ENCODE results near the gene SRSF8. TPM values are rescaled to one million over a fixed set of nuclear protein-coding genes. Genes with fewer than 3 reads are reported as not detected.
"Not testable (repeated sequence)": the region's sequence is repeated elsewhere in the genome, so short reads cannot be mapped to it uniquely, and the experiment has no call there.

The SRSF8 gene
- total RNA-seq, 3 donors from 2014 or later (not counting 1 experiment from before 2014, with no cell fraction given), result 40.0 to 51.8 (median 43.0) TPM

DNA sequence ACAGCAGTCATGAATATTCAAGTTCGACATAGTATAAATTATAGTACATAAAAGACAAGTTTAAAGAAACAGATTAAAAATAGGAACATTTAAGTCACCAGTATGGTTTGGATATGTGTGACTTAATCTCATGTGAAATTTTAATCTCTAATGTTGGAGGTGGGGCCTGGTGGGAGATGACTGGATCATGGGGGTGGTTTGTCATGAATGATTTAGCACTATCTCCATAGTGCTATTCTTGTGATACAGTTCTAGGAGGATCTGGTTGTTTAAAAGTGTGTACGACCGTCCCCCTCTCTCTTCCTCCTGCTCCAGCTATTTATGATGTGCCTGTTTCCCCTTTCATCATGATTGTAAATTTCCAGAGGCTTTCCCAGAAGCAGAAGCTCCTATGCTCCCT, 38.4 kb upstream of the SRSF8 start:
- Histone ChIP-seq H3K4me3 (ENCODE audit: low read length) (no peak overlapping the region), H3K27ac (ENCODE audit: low read length) (no peak overlapping the region), H3K36me3 (ENCODE audit: control insufficient read depth, insufficient read depth, low read length) (no peaks in the 10 kb centered on the region), H3K9me3 (ENCODE audit: control insufficient read depth, insufficient read depth, low read length) (no peaks in the 10 kb centered on the region), H3K27me3 (ENCODE audit: control insufficient read depth, insufficient read depth, low read length) (no peaks in the 10 kb centered on the region), H3K4me1 (ENCODE audit: control insufficient read depth, insufficient read depth, low read length) (no peaks in the 10 kb centered on the region)
- TF ChIP-seq CTCF (IDR thresholded peaks at IDR 0.05), result no peak
- Mint-ChIP-seq H3K27me3 (ENCODE audit: low read depth in 2 of 2) (peaks cover 11 to 28% of the 10 kb centered on the region in 2 donors), H3K4me1 (no peaks in the 10 kb centered on the region), H3K27ac (no peak overlapping the region), H3K4me3 (no peak overlapping the region), H3K36me3 (no peaks in the 10 kb centered on the region), H3K9me3 (no peaks in the 10 kb centered on the region)
- intact Hi-C loops (cut with micrococcal nuclease), result no loop called here
- ATAC-seq (no peak), DNase-seq (no peak)
- 100% methylated on average over 2 of the region's 3 CpGs for WGBS (ENCODE audit: insufficient coverage)

DNA sequence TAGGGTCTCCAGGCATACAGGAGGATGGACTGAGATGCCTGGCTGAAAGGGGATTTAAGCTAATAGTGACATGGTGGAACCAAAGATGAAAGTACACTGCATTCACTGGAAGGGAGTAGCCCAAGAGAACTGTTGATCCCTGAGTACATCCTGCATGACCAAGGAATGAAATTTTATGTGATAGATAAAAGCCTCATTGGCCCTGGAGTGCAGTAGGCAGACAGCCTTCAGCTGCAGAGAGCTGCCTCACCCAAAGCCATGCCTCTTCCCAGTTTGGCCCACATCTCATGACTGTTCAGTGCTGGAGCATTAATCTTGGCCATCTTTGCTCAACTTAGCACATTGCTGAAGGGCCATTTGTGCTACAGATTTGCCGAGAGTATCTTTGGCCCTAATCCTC, 33.7 kb upstream of the SRSF8 start:
- no peaks in the 10 kb centered on the region for H3K9me3 ChIP-seq (ENCODE audit: control insufficient read depth, insufficient read depth, low read length)
- peaks cover 0 to 1% of the 10 kb centered on the region in 2 donors for H3K4me1 Mint-ChIP-seq
- peaks cover 29 to 45% of the 10 kb centered on the region in 2 donors for H3K27me3 Mint-ChIP-seq (ENCODE audit: low read depth in 2 of 2)
- no peak overlapping the region for H3K27ac ChIP-seq (ENCODE audit: low read length)
- H3K27ac Mint-ChIP-seq, result no peak overlapping the region
- no peaks in the 10 kb centered on the region for H3K36me3 Mint-ChIP-seq
- 87% methylated on average over 1 of the region's 1 CpG for WGBS (ENCODE audit: insufficient coverage)
- DNase-seq (no peak), ATAC-seq (no peak)
- no peak overlapping the region for H3K4me3 ChIP-seq (ENCODE audit: low read length)
- H3K4me1 ChIP-seq (ENCODE audit: control insufficient read depth, insufficient read depth, low read length), result no peaks in the 10 kb centered on the region
- intact Hi-C loops (cut with micrococcal nuclease), result no loop called here
- peaks cover 9% of the 10 kb centered on the region for H3K27me3 ChIP-seq (ENCODE audit: control insufficient read depth, insufficient read depth, low read length)
- no peak for TF ChIP-seq CTCF (IDR thresholded peaks at IDR 0.05)
- H3K36me3 ChIP-seq (ENCODE audit: control insufficient read depth, insufficient read depth, low read length), result no peaks in the 10 kb centered on the region
- H3K9me3 Mint-ChIP-seq, result no peaks in the 10 kb centered on the region
- H3K4me3 Mint-ChIP-seq, result no peak overlapping the region

GRCh38 chr11:95035316-95035715, 31.4 kb upstream of the SRSF8 start:
- H3K27ac ChIP-seq (ENCODE audit: low read length), result no peak overlapping the region
- Mint-ChIP-seq H3K36me3 (no peaks in the 10 kb centered on the region), H3K9me3 (no peaks in the 10 kb centered on the region), H3K27me3 (ENCODE audit: low read depth in 2 of 2) (peaks cover 31 to 52% of the 10 kb centered on the region in 2 donors), H3K27ac (no peak overlapping the region), H3K4me3 (no peak overlapping the region), H3K4me1 (peaks cover 0 to 5% of the 10 kb centered on the region in 2 donors)
- intact Hi-C loops (cut with micrococcal nuclease), result no loop called here
- H3K27me3 ChIP-seq (ENCODE audit: control insufficient read depth, insufficient read depth, low read length), result peaks cover 12% of the 10 kb centered on the region
- H3K9me3 ChIP-seq (ENCODE audit: control insufficient read depth, insufficient read depth, low read length), result no peaks in the 10 kb centered on the region
- no peak overlapping the region for H3K4me3 ChIP-seq (ENCODE audit: low read length)
- TF ChIP-seq CTCF (IDR thresholded peaks at IDR 0.05), result no peak
- H3K4me1 ChIP-seq (ENCODE audit: control insufficient read depth, insufficient read depth, low read length), result no peaks in the 10 kb centered on the region
- WGBS (ENCODE audit: insufficient coverage), result 77% methylated on average over 2 of the region's 2 CpGs
- no peak for ATAC-seq
- no peaks in the 10 kb centered on the region for H3K36me3 ChIP-seq (ENCODE audit: control insufficient read depth, insufficient read depth, low read length)
- no peak for DNase-seq

- 32% methylated on average over 71 of the region's 71 CpGs for WGBS (ENCODE audit: insufficient coverage)
- H3K27ac Mint-ChIP-seq; H3K9me3 Mint-ChIP-seq; H3K4me1 ChIP-seq (ENCODE audit: control insufficient read depth, insufficient read depth, low read length); intact Hi-C loops (cut with micrococcal nuclease); H3K36me3 ChIP-seq (ENCODE audit: control insufficient read depth, insufficient read depth, low read length); H3K4me1 Mint-ChIP-seq; H3K9me3 ChIP-seq (ENCODE audit: control insufficient read depth, insufficient read depth, low read length); H3K36me3 Mint-ChIP-seq; H3K27ac ChIP-seq (ENCODE audit: low read length); H3K4me3 ChIP-seq (ENCODE audit: low read length); H3K4me3 Mint-ChIP-seq: not testable (repeated sequence)
- H3K27me3 Mint-ChIP-seq (ENCODE audit: low read depth in 2 of 2), result peaks cover 31 to 60% of the 10 kb centered on the region in 2 donors
- ATAC-seq (peak; percentile 55 to 78 (median 73)), DNase-seq (peak in 1 of 2 donors; percentile 33)
- H3K27me3 ChIP-seq (ENCODE audit: control insufficient read depth, insufficient read depth, low read length), result peaks cover 15% of the 10 kb centered on the region
These were observed 29.2 kb upstream of the SRSF8 start for GRCh38 chr11:95037356-95038035.

Measured in natural killer cell (primary cell).